HFFc6 (cell line): ENCODE measurements around the gene ETFA. TPM values are rescaled to one million over a fixed set of nuclear protein-coding genes. Genes with fewer than 3 reads are reported as not detected.

Experiments
- DNase-seq: peaks from one replicate; pipeline ENCODE4 v3.0.0-alpha.2; 2018
- H3K27ac Mint-ChIP-seq: 2 replicates; pipeline ENCODE4 v1.8.0; 2020; ENCODE audit warnings: mild to moderate bottlenecking, mixed read lengths
- H3K27me3 Mint-ChIP-seq: 2 replicates; pipeline ENCODE4 v1.8.0; 2021; ENCODE audit warnings: mild to moderate bottlenecking, moderate library complexity, mixed read lengths; ENCODE audit not compliant: insufficient read depth
- H3K36me3 Mint-ChIP-seq: 2 replicates; pipeline ENCODE4 v1.8.0; 2021; ENCODE audit warnings: low read depth, mixed read lengths
- H3K4me1 Mint-ChIP-seq: 2 replicates; pipeline ENCODE4 v1.8.0; 2020; ENCODE audit warnings: low read depth, mixed read lengths
- H3K4me3 Mint-ChIP-seq: 2 replicates; pipeline ENCODE4 v1.8.0; 2020; ENCODE audit warnings: mild to moderate bottlenecking, moderate library complexity, mixed read lengths
- H3K9me3 Mint-ChIP-seq: 2 replicates; pipeline ENCODE4 v1.8.0; 2020; ENCODE audit warnings: mild to moderate bottlenecking, mixed read lengths
- CTCF ChIP-seq: fragments of 200-600 bp; sonication (generic); IDR thresholded peaks from 2 replicates; pipeline ENCODE4 v1.5.0; 2021; ENCODE audit warnings: antibody characterized with exemption, mild to moderate bottlenecking
- total RNA-seq, 6 experiments: library from RNA; stranded (reverse); fragmentation: NEBNext Ultra II Directional; extraction: Animal tissue kit (Norgen Biotek cat#: 25700); gene quantifications; 2 replicates in 1 of 6; 3 replicates in 5 of 6; pipeline ENCODE4 v1.2.3, GENCODE V29; 2021

The ETFA gene
- total RNA-seq, 6 experiments from 2014 or later = 127 to 161 (median 146) TPM

DNA sequence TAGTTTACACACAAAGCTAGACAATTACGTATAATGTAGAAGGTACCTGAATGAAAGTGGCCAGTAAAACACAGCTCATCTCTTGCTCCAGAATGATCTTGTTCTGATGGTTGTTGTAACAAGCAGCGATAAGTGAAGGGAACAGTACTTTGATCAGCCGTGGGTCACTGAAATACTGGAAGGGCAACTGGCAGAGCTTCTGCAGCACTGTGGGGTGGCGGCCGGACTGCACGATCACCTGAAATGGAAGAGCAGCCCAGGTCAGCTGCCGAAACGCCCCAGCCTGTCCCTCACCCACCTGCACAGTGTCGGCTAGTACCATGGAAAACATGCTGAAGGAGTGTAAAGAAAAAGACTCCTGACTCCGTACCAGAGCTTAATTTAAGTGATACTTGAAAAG is 42.6 kb upstream of the ETFA start:
- no peaks in the 10 kb centered on the region for H3K9me3 Mint-ChIP-seq
- no peak for TF ChIP-seq CTCF
- no peaks in the 10 kb centered on the region for H3K36me3 Mint-ChIP-seq
- H3K27me3 Mint-ChIP-seq = no peaks in the 10 kb centered on the region
- no peak for DNase-seq
- H3K4me1 Mint-ChIP-seq = peaks cover 24% of the 10 kb centered on the region
- no peak overlapping the region for H3K27ac Mint-ChIP-seq
- H3K4me3 Mint-ChIP-seq = no peak overlapping the region

- H3K4me3 Mint-ChIP-seq = no peak overlapping the region
- H3K27ac Mint-ChIP-seq = no peak overlapping the region
- no peaks in the 10 kb centered on the region for H3K27me3 Mint-ChIP-seq
- H3K36me3 Mint-ChIP-seq = no peaks in the 10 kb centered on the region
- TF ChIP-seq CTCF = no peak
- H3K4me1 Mint-ChIP-seq = peaks cover 25% of the 10 kb centered on the region
- H3K9me3 Mint-ChIP-seq = no peaks in the 10 kb centered on the region
- DNase-seq = no peak
These were observed 41.8 kb upstream of the ETFA start for GRCh38 chr15:76353023-76353577.

GRCh38 chr15:76349301-76350070 is 38.2 kb upstream of the ETFA start:
- no peak for TF ChIP-seq CTCF
- Mint-ChIP-seq H3K27me3 (no peaks in the 10 kb centered on the region; the same call in 1 of the 2 replicates), H3K4me3 (no peak overlapping the region), H3K9me3 (no peaks in the 10 kb centered on the region), H3K27ac (0 out of 2 replicates have a peak overlapping the region, but pooled peaks have one; percentile 8), H3K4me1 (peaks cover 32% of the 10 kb centered on the region), H3K36me3 (no peaks in the 10 kb centered on the region)
- peak; percentile 32 for DNase-seq

- H3K4me1 Mint-ChIP-seq = peaks cover 36% of the 10 kb centered on the region
- H3K27me3 Mint-ChIP-seq = no peaks in the 10 kb centered on the region; the same call in 1 of the 2 replicates
- no peaks in the 10 kb centered on the region for H3K9me3 Mint-ChIP-seq
- peak overlapping the region; percentile 65 for H3K4me3 Mint-ChIP-seq
- no peaks in the 10 kb centered on the region for H3K36me3 Mint-ChIP-seq
- TF ChIP-seq CTCF = no peak
- peak; percentile 57 for DNase-seq
- H3K27ac Mint-ChIP-seq = no peak overlapping the region; the same call in none of the 2 replicates
These were observed 36.3 kb upstream of the ETFA start for GRCh38 chr15:76347482-76348055.

DNA sequence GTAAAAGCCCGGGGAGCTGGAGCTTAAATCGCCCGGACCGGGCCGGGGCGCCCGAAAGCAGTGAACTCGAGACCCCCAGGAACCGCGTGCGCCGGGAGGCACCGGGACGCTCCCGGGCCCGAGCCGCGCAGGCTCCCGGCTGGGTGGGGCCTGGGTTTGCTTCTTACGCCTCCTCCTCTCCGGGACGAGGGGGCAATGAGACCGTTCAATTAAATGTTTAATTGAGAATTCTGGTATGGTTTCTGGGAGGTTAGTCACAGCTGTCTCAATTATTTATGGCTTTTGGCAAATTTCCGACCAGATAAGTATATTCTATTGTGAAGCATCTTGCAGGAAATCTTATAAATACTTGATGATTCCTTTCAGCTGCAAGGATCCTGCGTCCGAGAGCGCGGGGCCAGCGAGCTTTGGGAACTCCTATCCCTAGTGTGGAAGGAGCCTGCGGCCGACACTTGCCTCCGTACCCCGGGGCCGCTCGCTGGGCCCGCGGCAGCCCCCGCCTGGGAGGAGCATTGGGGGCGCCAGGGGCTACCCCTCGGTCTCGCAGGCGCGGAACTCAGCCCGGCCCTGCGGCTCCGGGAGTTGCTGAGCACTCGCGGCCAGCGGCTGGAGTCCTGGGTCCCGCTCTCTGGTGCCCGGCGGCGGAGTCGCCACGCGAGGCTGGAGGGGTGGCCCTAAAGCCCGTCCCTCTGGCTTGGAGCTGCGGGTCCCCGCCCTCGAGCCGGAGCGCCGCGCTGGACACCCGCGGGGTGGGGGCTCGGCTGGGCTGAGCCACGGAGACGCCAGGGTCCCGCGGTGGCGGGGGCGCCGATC is 35.6 kb upstream of the ETFA start:
- Mint-ChIP-seq H3K27ac (peak overlapping the region; percentile 71), H3K9me3 (no peaks in the 10 kb centered on the region), H3K4me1 (peaks cover 36% of the 10 kb centered on the region), H3K36me3 (peaks cover 4% of the 10 kb centered on the region; the same call in 1 of the 2 replicates), H3K4me3 (peak overlapping the region; percentile 65), H3K27me3 (no peaks in the 10 kb centered on the region; the same call in 1 of the 2 replicates)
- peak; percentile 88 for DNase-seq
- TF ChIP-seq CTCF = no peak
